NCI-H82 (cell line): ENCODE data around the gene GARS1.

Source experiments
- DNase-seq: peaks from one replicate; lab custom pipeline; 2025; lab: John Stamatoyannopoulos, UW

GARS1 gene

DNA sequence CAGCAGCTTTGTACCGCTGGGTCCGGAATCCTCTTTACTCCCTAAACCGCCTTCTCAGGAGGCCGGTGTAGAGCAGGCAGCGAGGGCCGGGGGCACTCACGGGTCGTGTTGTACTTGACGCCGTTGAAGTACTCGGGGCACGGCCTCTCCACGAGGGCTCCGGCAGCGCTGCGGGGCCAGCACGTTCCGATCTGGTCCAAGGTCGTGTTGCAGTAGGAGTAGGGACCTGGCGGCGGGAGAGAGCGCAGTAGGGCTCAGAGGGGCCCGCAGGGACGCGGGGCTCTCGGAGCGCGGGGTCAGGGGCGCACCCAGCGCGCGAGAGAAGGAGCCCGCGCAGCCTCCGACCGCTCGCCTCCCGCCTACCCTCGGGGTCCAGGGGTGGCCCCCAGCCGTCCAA is 87.1 kb downstream of the GARS1 start:
- DNase-seq: peak; percentile 55

DNA sequence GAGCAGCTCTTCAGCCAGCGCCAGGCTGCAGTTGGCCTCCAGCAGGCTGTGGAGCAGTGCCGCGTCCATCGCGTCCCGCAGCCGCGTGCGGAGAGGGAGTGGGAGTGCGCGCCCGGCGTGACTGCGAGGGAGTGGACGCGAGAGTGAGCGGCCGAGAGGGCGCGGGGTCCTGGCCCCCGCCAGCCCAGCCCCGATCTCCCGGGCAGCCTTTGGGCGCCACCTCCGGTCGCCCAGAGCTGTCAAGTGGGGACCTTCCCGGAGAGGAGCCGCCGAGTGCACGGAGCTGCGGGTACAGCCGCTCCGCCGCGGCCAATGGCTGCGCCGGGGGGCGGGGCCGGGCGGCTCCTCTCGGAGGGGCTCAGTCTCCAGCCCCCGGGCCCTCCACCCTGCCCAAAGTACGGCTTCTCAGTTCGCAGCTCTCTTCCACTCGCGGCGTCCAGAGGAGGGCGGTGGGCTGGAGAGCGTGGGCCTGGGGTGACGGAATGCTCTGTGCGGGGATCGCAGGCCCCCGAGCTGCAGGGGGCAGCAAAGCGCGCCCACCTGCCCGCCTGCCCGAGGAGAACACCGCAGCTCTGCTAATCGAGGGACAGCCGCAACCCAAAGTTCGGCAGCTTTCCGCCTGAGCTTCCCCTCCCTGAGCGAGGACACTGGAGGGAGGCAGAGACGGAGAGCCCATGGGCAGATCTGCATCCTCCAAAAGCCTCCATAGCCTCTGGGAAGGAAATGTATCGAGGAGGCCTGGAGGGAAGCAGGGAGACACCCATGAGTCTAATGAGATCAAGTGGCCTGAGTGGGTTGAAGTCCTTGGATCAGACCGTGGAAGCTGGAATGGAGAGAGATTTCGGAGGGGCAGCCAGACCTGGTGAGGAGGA is 87.8 kb downstream of the GARS1 start, which contains the start of gene CRHR2:
TSS of gene CRHR2 (minus strand) at position 245 of the 872 bp plus-strand sequence. CDS start at position 69, 176 bp downstream.
- DNase-seq: peak; percentile 84

DNA sequence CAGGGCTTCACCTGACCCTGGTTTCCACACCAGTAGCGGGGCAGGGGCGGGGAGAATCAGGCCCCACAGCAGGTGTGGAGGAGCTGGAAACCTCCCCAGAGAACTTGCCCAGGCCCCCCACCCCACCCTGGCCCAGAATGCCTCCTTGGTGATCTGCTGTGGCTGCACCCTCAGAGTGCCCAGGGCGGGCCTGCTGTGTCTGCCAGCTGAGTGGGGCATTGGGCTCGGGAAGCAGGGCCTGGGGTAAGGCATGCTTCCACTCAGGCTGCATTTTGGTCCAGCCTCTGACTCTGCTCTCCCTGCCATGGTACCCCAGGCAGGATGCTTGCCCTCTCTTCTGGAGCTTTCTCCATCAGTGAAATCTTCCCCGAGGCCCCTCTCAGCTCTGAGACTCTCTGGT is 88.6 kb downstream of the GARS1 start:
- DNase-seq: no peak
